H1 (cell line): ENCODE results near the gene BCAS3. TPM values are rescaled to one million over a fixed set of nuclear protein-coding genes. Genes with fewer than 3 reads are reported as not detected.

Source experiments
- BACH1 ChIP-seq: IDR thresholded peaks from 2 replicates; pipeline ENCODE4 v1.6.1; 2012; ENCODE audit warnings: low read length, improper control_type of control experiment
- BCL11A ChIP-seq, 2 experiments: IDR thresholded peaks; one replicate each; pipeline ENCODE4 v1.6.1; 2011; ENCODE audit warnings: low read depth in 2 of 2, low read length in 2 of 2, mild to moderate bottlenecking in 2 of 2
- CEBPB ChIP-seq: IDR thresholded peaks from 2 replicates; pipeline ENCODE4 v1.6.1; 2012; ENCODE audit warnings: low read depth, low read length
- CHD7 ChIP-seq: fragments of 300-600 bp; sonication (generic); IDR thresholded peaks from 2 replicates; pipeline ENCODE4 v1.7.1; 2012; ENCODE audit warnings: low read length, moderate library complexity, mild to moderate bottlenecking, inconsistent platforms; ENCODE audit not compliant: insufficient replicate concordance
- EZH2 ChIP-seq: fragments of 200-600 bp; sonication (generic); IDR thresholded peaks from 2 replicates; pipeline ENCODE4 v1.7.1; 2012; ENCODE audit warnings: low read depth, mild to moderate bottlenecking, moderate library complexity, low read length, inconsistent platforms; ENCODE audit not compliant: severe bottlenecking
- KDM1A ChIP-seq: fragments of 200-600, 300-600 bp; sonication (generic); IDR thresholded peaks from 2 replicates; pipeline ENCODE4 v1.7.1; 2016; ENCODE audit warnings: mild to moderate bottlenecking, low read length, borderline replicate concordance
- SAP30 ChIP-seq: fragments of 300-600 bp; sonication (generic); IDR thresholded peaks from 2 replicates; pipeline ENCODE4 v1.7.1; 2012; ENCODE audit warnings: low read length, moderate library complexity, mild to moderate bottlenecking, inconsistent platforms; ENCODE audit not compliant: insufficient read depth, insufficient replicate concordance
- SP1 ChIP-seq: IDR thresholded peaks from 2 replicates; pipeline ENCODE4 v1.6.1; 2011; ENCODE audit warnings: low read depth, low read length
- SRF ChIP-seq: IDR thresholded peaks from 2 replicates; pipeline ENCODE4 v1.6.1; 2011; ENCODE audit warnings: mild to moderate bottlenecking, low read depth, low read length, moderate library complexity
- TAF1 ChIP-seq: IDR thresholded peaks from 2 replicates; pipeline ENCODE4 v1.6.1; 2011; ENCODE audit warnings: mild to moderate bottlenecking, low read depth, low read length
- polyA plus RNA-seq, 7 experiments: library from polyadenylated mRNA; depleted of rRNA in 3 of 7; stranded (reverse) in 5 of 7; unstranded in 2 of 7; fragments of >200 nt in 5 of 7; fragments of 200-250 nt in 2 of 7; gene quantifications; 1 replicate in 5 of 7; 2 replicates in 1 of 7; 4 replicates in 1 of 7; pipeline versions ENCODE4 v1.2.1 to v1.2.3, GENCODE V29; 2011 to 2013; ENCODE audit warnings: missing spikeins in 2 of 7, mixed read lengths in 2 of 7
- total RNA-seq: library from RNA; stranded (reverse); fragmentation: NEBNext Ultra II Directional; extraction: Animal tissue kit (Norgen Biotek cat#: 25700); gene quantifications from 2 replicates; pipeline ENCODE4 v1.2.1, GENCODE V29; 2021
- TF ChIP-seq, protein P1 (sequence below): IDR thresholded peaks from 2 replicates; pipeline ENCODE4 v1.6.1; 2012; ENCODE audit warnings: inconsistent platforms

BCAS3 gene
- total and polyA plus RNA-seq, 2 of the 8 experiments (the other 6 are each of a cell fraction or from before 2014, with no cell fraction given): 9.9 to 13.3 TPM

GRCh38 chr17:61267847-61268246 lies 590.2 kb downstream of the BCAS3 start (continued):
- no peak for TF ChIP-seq CHD7
- no peak for TF ChIP-seq BCL11A (IDR thresholded peaks at IDR 0.05; ENCODE audit: low read depth in 2 of 2, low read length in 2 of 2)
- TF ChIP-seq EZH2: no peak
- no peak for TF ChIP-seq BACH1
- TF ChIP-seq SAP30: no peak
- no peak for TF ChIP-seq KDM1A
- TF ChIP-seq TAF1: no peak
- TF ChIP-seq CEBPB: no peak
- TF ChIP-seq, protein P1, sequence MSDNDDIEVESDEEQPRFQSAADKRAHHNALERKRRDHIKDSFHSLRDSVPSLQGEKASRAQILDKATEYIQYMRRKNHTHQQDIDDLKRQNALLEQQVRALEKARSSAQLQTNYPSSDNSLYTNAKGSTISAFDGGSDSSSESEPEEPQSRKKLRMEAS: no peak
- no peak for TF ChIP-seq SRF
- no peak for TF ChIP-seq SP1
- TF ChIP-seq, all 59 proteins: peak for 0
